ENCODE measurements around the gene DIP2B.
A peak's percentile ranks its signal among the peaks of the same experiment; 100 is the strongest.

The DIP2B gene

DNA sequence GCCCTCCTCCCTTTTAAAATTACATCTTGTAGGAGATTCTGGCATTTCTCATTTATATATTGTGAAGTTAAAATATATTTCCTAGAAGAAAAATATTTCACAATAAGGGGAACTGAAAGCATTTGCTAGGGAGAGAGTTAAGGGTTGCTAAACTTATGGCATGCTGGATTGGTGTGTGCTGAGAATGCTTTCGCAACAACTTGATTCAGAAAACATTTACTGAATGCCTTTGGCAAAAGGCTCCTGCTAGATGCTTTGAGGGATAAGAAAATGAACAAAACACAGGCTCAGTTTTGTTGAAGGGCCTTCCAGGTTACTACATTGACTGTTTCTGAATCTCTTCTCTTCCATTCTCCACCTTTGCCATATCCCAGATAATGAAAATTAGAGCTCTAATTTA is 67.5 kb downstream of the DIP2B start:
- TF ChIP-seq, protein P1, sequence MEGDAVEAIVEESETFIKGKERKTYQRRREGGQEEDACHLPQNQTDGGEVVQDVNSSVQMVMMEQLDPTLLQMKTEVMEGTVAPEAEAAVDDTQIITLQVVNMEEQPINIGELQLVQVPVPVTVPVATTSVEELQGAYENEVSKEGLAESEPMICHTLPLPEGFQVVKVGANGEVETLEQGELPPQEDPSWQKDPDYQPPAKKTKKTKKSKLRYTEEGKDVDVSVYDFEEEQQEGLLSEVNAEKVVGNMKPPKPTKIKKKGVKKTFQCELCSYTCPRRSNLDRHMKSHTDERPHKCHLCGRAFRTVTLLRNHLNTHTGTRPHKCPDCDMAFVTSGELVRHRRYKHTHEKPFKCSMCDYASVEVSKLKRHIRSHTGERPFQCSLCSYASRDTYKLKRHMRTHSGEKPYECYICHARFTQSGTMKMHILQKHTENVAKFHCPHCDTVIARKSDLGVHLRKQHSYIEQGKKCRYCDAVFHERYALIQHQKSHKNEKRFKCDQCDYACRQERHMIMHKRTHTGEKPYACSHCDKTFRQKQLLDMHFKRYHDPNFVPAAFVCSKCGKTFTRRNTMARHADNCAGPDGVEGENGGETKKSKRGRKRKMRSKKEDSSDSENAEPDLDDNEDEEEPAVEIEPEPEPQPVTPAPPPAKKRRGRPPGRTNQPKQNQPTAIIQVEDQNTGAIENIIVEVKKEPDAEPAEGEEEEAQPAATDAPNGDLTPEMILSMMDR (conservative IDR thresholded peaks at IDR 0.05; ENCODE audit: control insufficient read depth, insufficient read depth, low read depth, low read length), result no peak
- no peak overlapping the region for H3K4me3 ChIP-seq (ENCODE audit: control insufficient read depth, low read depth, low read length)
- DNase-seq (ENCODE audit: low read depth), result peak; percentile 88

DNA sequence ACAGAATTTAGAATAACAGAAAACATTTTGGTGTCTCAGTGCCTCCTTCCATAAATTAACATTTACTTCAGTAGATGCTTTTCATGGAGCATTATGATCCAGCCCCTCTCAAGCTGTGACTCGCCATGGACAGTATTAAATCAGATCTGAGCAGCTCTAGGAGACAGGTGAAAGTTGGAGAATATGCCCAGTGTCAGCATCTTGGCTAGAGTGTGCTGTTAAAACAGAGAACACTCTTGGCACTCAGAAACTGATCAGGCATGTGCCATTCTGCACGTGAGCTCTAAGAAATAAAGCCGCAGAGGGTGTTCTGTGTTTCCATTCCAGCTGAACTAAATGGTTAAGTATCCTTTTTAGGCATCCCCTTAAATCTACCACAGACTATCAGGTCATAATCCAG is 68.0 kb downstream of the DIP2B start:
- no peak overlapping the region for H3K4me3 ChIP-seq (ENCODE audit: control insufficient read depth, low read depth, low read length)
- DNase-seq (ENCODE audit: low read depth), result no peak
- TF ChIP-seq, protein P1 (conservative IDR thresholded peaks at IDR 0.05; ENCODE audit: control insufficient read depth, insufficient read depth, low read depth, low read length), result no peak

DNA sequence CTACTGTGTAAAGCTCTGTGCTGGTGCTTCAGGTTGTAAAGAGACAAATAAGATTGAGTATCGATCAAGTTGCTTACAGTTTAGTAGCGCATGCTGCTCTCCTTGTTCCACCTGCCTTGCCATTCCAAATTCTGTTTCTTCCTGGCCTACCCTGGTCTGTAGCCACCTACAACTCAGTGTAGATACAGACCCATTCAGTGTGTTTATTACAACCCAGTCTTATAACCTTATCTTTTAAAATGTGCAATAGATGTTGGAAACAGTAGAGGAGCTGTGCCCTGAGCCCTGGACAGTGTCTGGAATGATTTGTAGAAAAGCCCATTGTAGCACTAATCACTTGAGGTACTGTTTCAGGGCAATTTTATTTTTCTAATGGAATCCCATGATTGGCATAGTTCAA is 68.5 kb downstream of the DIP2B start:
- H3K4me3 ChIP-seq (ENCODE audit: control insufficient read depth, low read depth, low read length), result no peak overlapping the region
- no peak for DNase-seq (ENCODE audit: low read depth)
- TF ChIP-seq, protein P1 (conservative IDR thresholded peaks at IDR 0.05; ENCODE audit: control insufficient read depth, insufficient read depth, low read depth, low read length), result no peak

DNA sequence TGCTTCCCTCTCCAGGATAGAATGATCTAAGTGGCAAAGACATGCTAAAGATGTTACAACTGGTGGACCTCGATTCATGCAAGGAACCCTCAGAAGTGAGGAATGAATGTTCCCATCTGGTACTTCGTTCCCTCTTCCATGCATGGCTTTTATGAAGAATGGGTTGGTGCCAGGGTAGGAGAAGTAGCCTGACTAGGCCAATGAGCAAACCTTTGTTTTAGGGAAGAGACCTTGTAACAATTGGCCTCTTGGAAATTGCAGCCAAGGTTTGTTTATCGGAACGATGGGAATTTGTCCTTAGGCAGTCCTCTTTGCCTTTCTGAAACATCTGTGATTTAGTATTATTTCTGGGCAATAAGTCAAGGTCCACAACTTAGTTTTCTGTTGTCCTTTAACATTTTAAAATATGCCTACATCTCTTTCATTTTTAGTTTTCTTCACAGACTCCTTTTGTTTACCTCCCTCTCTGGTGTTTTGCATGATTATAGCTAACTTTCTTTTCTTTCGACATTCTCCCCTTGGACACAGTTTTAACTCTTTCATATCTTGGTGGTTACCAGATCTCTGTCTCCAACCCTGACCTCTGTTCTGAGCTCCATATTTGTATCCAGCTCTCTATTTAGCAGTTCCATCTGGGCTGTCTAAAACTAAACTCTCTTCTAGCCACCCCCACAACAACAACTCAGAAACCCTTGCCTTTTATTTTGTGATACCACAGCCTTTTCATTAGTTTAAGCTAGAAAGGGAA is 70.0 kb downstream of the DIP2B start:
- no peak for DNase-seq (ENCODE audit: low read depth)
- H3K4me3 ChIP-seq (ENCODE audit: control insufficient read depth, low read depth, low read length), result no peak overlapping the region
- TF ChIP-seq, protein P1 (conservative IDR thresholded peaks at IDR 0.05; ENCODE audit: control insufficient read depth, insufficient read depth, low read depth, low read length), result no peak

DNA sequence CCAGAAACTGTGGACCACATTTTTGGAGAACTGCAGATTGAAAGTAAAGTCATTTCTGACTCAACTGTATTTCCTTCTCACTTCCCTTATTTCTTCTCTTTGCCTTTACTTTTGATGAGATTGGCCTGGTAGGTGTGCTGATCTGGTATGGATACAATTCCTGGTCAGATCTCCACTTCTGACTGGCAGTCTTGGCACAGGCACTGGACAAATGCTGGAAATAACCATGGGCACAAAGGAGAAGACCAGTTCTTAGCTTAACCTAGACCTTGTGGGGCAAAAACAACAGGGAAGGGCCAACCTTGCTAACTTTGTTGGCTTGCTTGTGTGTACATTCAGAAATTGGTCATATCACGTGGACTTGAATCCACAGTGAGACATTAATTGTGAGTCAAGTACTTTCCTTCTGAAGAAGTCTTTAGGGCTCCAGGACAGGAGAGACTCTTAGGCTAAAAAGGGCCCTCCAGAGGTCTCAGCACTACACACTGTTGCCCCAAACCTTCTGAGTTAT is 75.0 kb downstream of the DIP2B start:
- TF ChIP-seq, protein P1 (conservative IDR thresholded peaks at IDR 0.05; ENCODE audit: control insufficient read depth, insufficient read depth, low read depth, low read length), result no peak
- peak; percentile 74 for DNase-seq (ENCODE audit: low read depth)
- H3K4me3 ChIP-seq (ENCODE audit: control insufficient read depth, low read depth, low read length), result no peak overlapping the region

DNA sequence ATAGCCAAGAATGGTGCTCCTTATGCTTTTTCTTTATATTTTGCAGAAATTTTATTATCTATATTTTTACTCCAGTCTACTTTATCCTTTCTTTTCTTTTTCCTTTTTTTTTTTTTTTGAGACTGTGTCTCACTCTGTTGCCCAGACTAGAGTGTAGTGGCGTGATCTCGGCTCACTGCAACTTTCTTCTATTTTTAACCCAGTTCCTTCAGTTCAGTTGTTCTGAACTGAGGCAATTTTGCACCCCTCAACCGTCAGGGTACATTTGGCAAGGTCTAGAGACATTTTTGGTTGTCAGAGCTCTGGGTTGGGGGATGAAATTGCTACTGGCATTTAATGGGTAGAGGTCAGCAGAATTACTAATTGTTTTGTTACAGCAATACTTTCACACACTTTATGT is 75.7 kb downstream of the DIP2B start:
- no peak overlapping the region for H3K4me3 ChIP-seq (ENCODE audit: control insufficient read depth, low read depth, low read length)
- TF ChIP-seq, protein P1 (conservative IDR thresholded peaks at IDR 0.05; ENCODE audit: control insufficient read depth, insufficient read depth, low read depth, low read length), result no peak
- no peak for DNase-seq (ENCODE audit: low read depth)

All from fibroblast of mammary gland (primary cell).